NCI-H128 (cell line): ENCODE measurements around the gene MYDGF.
"Not testable (repeated sequence)": the region's sequence is repeated elsewhere in the genome, so short reads cannot be mapped to it uniquely, and the experiment has no call there.

ENCODE experiments used
- DNase-seq: peaks from one replicate; lab custom pipeline; 2025; ENCODE audit not compliant: unreplicated experiment; lab: John Stamatoyannopoulos, UW

MYDGF gene

GRCh38 chr19:4700693-4700970 lies 30.5 kb upstream of the MYDGF start:
- DNase-seq, result no peak

GRCh38 chr19:4699826-4700692 lies 29.9 kb upstream of the MYDGF start:
- DNase-seq, result no peak

GRCh38 chr19:4697304-4697703 lies 27.2 kb upstream of the MYDGF start:
- no peak for DNase-seq

- no peak for DNase-seq
Measured at GRCh38 chr19:4695224-4695731, 25.1 kb upstream of the MYDGF start.

- DNase-seq, result no peak
Measured at GRCh38 chr19:4694211-4694987, 24.3 kb upstream of the MYDGF start.

- no peak for DNase-seq
Measured at GRCh38 chr19:4693471-4694121, 23.5 kb upstream of the MYDGF start.

GRCh38 chr19:4693078-4693350 lies 22.9 kb upstream of the MYDGF start:
- DNase-seq, result no peak

GRCh38 chr19:4692251-4693077 lies 22.3 kb upstream of the MYDGF start:
- no peak for DNase-seq

GRCh38 chr19:4691373-4691772 lies 21.2 kb upstream of the MYDGF start:
- DNase-seq, result no peak

- no peak for DNase-seq
Measured at GRCh38 chr19:4690361-4690760, 20.2 kb upstream of the MYDGF start.

GRCh38 chr19:4689403-4689802 lies 19.3 kb upstream of the MYDGF start:
- DNase-seq, result no peak

GRCh38 chr19:4688587-4688986 lies 18.4 kb upstream of the MYDGF start:
- no peak for DNase-seq

GRCh38 chr19:4687396-4687795 lies 17.3 kb upstream of the MYDGF start:
- DNase-seq, result no peak

GRCh38 chr19:4686700-4687099 lies 16.6 kb upstream of the MYDGF start:
- no peak for DNase-seq

- no peak for DNase-seq
Measured at GRCh38 chr19:4684312-4685095, 14.4 kb upstream of the MYDGF start.

- no peak for DNase-seq
Measured at GRCh38 chr19:4682417-4683200, 12.5 kb upstream of the MYDGF start.

GRCh38 chr19:4680021-4680420 lies 9.9 kb upstream of the MYDGF start:
- not testable (repeated sequence) for DNase-seq

GRCh38 chr19:4678881-4679790 lies 9.0 kb upstream of the MYDGF start:
- DNase-seq, result no peak
